Activated T-helper 9 cell treated with anti-CD3 and anti-CD28 coated beads, Interleukin-2, amount 50 U/mL, for 16 hours (primary cell): ENCODE results near the gene F5.
"Not testable (repeated sequence)": the region's sequence is repeated elsewhere in the genome, so short reads cannot be mapped to it uniquely, and the experiment has no call there.

Experiments used
- DNase-seq: peaks from one replicate; pipeline ENCODE4 v3.0.0-alpha.2; 2020; ENCODE audit warnings: low read depth

F5 gene

DNA sequence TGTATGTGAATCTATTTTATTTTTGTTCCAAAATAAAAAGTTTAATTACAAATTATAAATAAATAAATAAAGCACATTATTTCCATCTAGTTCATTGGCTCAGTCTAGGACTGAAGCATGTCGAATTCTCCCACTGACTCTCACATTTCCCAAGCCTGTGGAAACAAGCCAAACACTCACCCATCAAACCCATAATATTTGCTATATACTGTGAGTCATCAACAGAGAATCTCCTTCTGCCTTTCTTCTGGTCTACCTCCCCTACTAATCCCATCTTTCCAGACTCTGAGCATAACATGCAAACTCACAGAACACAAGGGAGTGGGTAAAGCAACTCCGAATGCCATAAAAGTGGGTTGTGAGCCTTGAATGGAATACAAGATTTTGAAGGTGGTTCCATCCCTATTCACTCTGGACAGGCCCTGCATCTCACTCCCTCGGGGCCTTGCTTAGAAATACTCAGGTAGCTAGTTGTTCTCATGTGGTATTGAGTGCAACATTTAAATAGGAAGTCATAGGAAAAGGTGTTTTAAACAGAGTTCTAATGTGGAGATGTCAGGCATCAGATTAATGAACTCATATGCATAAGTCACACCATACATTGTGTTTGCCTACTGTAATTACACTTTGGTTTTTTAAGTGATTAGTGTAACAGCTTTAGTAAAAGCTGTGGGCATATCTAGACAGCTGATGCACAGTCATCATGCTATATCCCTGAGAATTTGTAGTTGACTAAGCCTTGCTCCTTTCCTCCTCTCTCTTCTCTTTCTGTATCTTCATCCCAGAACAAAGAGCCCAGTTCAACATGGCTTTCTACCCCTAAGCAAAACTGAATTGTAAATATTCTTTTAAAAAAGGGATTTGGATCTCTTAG lies 47.0 kb downstream of the F5 start:
- no peak for DNase-seq

DNA sequence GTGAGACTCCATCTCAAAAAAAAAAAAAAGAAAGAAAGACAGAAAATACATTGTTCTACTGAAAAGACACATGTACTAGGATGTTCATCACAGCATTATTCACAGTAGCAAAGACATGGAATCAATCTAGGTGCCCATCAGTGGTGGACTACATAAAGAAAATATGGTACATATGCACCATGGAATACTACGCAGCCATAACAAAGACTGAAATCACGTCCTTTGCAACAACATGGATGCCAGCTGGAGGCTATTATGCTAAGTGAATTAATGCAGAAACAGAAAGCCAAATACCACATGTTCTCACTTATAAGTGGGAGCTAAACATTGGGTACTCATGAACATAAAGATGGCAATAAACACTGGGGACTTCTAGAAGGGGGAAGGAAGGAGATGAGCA lies 51.6 kb downstream of the F5 start:
- DNase-seq = no peak

DNA sequence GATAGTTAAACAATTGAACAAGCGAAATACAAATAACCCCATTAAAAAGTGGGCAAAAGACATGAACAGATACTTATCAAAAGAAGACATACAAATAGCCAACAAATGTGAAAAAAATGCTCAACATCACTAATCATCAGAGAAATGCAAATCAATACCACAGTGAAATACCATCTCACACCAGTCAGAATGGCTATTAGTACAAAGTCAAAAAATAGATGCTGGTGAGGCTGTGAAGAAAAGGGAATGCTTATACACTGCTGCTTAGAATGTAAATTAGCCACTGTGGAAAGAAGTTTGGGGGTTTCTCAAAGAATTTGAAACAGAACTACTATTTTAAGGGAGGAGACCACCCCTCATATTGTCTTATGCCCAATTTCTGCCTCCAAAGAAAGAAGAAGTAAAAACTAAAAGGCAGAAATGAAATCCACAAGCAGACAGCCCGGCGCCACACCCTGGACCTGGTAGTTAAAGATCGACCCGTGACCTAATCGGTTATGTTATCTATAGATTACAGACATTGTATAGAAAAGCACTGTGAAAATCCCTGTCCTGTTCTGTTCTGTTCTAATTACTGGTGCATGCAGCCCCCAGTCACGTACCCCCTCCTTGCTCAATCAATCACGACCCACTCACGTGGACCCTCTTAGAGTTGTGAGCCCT lies 52.6 kb downstream of the F5 start:
- DNase-seq = not testable (repeated sequence)

DNA sequence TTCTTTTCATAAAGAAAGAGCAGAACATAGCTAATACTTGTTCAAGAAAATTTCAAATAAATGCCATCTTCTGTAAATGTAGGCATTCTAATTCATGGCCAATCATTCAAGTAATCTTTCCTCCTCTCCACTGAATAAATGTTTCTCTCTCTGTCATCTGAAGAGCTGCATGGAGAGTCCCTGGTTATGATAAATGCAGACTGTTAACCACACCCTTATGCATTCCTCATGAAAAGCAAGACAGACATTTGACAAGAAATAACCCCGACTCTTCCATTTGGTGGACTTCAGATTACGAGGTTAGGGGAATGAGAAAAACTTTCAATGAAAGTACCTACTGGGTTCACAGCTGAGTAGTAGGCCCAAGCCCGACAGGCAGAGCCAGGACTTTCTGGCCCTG lies 55.8 kb downstream of the F5 start:
- DNase-seq = no peak

DNA sequence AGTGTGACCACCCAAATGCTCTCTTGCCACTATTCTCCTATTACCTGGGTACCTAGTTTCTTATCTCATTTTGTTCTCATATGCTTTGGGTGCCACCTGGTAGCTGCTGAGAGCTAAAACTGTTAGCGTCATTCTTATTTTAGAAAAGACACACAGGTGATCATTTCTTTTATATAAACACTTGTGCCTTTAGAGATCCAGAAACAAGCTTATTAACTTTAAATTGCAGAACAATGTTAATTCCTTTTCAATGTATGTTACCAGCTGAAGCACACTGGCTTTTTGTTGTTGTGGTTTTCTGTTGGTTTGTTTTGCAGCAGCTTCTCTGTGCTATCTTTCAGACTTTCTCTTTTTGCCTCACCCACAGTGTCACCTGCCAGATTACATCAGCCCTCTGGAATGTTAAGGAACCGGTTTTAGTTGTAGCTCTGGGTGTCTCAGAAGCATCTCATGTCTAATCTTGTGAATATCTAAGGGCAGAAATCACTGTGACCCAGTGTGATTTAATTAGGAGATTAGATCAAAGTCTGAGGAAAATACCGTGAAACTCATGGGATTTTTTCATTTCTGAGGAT lies 57.1 kb downstream of the F5 start:
- no peak for DNase-seq

DNA sequence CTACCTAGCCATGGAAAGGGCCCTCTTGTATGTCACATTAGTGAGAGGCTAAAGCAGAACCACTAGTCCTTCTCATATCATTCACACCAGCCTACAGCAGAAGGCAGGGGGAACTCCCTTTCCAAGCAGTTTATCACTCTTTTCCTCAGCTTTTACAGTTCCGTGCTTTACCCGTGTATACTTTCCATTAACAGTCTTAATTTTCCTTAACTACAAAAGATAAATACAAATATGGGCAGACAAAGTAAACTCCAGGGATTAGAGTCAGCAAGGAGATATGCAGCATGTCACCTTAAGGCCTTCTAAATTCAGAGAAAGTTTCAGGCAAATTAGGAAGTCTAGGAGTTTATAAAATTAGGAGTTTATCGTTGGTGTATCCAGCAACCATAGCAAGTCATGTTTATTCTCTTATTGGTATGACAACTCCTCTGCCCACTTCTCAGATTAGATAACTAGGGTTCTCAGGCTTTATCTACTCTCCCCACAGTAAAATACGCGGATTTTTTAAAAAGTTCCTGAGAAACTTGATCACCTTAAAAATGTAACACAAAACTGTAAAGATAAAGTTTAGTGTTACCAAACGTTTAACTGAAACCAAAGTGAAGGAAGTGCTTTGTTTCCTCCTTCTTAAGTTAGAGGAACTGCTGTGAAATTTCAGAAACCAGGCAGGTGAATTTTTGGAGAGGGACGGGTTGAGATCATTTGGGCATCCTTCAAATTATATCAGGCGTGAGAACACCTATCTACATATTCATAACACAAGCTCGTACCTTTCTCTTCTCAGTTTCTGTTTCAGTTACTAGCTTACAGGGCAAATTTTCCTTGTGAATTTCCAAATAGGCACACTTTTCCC lies 57.8 kb downstream of the F5 start:
- DNase-seq = no peak

DNA sequence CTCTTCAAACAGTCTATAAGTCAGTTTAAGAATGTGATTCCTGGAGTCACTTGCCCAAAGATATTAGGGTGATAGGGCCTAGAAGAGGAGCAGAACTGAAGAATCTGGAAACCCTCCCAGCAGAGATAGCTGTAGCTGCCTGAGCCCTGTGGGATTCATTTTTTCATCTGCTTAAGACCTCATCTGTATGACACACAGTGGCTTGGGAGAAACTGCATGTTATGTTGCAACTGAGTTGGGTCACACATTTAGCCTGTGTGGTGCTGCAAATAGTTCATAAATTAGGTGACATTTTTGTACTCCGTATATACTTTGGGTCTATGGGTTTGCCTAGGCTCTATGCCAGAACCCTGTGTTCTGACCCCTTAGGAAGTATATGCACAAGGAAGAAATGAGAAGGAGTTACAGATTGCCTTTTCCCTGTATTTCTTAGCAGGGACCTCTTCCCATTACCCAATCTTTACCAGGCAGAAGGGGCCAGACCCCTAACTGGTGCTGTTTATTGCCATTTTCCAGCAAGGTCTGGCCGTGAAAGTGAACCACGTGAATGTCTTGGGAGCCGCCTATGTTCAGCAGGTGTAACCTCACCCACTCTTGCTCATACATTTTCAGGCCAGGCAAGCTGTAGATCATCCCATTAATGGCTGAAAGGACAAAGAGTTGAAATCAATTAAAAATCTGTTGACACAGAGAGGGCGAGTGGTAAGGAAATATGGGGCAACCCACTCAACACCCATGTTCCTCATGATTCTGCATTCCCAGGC lies 58.6 kb downstream of the F5 start:
- DNase-seq = no peak

DNA sequence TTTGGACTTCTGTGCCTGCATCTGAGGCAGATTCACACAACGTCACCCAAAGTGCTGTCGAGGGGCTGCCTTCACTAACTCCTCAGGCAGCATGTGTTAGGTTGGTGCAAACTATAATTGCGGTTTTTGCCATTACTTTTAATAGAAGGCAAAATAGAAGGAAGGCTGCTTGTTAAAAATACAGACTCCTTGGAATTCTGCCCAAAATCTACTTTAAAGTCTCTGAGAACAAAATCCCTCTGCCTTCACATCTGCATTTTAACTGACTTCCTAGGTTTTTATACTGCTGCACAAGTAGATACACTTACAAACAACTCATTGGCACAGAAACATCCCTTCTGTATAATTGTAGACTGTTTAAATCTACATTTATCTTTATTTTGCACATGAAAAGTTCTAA lies 59.3 kb downstream of the F5 start:
- DNase-seq = no peak

DNA sequence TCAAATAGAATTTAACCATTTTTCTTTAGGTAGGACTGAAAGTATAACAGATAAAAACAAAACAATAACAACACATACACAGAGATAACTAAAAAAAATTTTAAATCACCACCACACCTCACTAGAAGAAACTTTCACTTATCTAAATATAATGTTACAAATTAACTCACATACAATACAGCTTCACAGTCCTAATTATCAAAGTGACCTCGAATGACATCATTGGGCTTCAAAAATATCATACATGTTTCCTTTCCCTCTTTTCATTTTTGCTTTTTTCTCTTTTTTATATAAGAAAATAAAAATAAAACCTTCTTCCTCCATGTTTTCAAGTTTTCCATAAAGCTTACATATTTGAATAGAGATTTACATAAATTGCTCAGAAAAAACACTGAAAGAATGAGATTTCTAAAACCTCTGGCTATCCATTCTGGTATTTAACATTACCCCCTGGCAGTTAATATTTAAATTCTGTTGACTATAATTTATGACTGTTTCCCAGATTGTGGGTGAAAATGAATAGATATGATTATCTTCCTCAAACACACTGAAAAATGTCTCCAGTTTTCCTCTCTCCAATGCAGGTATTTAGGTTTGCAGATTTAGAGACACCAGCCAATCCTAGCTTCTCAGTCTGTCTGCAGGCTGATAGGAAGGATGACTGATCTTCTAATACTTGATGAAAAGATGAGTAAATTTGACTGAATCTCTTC lies 60.0 kb downstream of the F5 start:
- no peak for DNase-seq

DNA sequence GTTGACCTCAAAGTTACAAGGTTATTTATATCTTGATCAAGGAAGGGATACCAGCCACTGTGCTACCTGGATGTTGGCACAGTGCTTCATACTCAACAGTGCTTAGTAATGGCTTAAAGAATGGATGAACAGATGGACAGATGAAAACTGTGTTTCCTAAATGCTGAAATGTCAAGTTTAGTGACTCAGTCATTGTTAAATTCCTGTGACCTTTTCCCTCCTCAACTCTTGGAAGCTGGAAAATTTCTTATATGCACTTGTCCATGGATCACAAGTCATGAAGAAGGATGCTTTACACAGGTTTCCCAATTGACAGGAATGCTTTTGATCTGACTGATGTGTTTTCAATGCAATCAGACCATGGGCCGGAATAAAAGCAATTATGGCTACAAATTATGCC lies 60.9 kb downstream of the F5 start:
- no peak for DNase-seq

DNA sequence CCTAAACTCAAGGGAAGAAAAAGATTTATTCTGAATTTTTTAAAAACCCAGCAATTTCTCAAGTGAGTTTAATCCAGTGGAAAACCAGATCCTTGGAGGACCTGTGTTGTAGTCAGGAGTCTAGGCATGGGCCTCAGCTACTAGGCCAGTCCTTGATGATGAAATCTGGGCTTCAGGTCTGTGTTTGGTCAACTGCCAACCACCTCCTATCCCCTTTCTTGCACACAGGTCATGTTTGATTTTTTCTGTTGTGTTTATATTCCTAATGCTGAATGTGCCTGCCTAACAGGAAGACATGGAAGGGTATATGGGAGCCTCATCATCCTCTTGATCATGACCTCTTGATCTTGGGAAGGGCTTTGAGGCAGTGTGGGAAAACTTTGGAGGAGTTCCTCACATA lies 62.4 kb downstream of the F5 start:
- no peak for DNase-seq

DNA sequence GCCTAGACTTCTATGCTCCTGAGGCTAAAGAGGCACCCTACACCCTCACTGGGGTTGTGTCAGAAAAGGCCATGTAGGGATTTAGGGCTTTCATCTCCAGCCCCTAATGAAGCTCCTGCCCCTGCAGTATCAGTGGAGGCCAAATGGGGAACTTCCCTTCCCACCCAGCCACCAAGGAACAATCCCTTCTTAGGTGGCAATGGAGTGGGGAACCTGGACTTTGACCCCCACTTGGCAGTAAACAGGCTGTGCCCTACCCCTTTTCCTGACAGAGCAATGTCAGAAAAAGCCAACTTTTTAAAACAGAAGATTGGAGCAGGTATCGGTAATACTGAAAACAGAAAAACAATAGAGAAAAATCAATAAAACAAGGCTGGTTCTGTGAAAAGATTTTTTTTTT lies 65.1 kb downstream of the F5 start:
- DNase-seq = no peak

DNA sequence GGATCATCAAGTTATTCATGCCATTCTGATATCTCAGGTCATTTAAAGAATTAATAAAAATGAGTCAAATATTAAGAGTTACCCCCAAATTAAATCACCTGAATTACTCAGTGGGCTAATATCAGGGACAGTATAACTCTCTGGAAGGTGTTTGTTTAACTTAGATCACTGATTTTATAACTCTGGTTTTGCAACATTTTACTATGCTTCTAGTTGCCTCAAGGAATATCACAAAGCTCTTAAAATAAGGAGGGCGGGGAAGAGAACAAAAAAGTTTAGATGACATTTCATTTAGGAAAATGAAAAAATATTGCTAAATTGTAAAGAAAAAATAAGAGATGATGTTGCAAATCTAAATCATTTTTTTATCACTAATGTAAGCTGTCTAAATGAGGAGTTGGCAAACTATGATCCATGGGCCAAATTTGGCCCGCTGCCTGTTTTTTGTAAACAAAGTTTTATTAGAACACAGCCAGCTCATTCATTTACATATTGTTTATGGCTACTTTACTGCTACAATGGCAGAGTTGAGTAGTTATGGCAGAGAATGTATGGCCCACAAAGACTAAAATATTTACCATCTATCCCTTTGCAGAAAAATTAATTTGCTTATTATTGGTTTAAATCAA lies 68.6 kb downstream of the F5 start:
- no peak for DNase-seq

DNA sequence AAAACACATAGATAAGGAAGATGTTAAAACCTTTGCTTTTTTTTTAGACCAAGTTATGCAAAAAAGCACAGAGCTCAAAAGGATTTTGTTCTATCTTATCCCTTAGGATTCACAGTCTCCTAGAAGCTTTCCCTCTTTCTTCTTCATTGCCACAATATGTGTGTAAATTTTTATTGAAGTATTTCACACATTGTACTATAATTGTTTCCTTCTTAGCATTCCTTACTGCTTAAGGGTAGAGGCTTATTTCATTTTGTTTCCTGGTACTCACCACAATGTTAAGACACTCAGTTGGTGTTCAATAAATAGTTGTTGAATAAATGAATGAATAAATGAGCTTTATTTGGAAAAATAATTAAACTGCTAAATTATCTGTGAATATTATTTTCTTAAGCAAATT lies 70.6 kb downstream of the F5 start:
- DNase-seq = no peak

DNA sequence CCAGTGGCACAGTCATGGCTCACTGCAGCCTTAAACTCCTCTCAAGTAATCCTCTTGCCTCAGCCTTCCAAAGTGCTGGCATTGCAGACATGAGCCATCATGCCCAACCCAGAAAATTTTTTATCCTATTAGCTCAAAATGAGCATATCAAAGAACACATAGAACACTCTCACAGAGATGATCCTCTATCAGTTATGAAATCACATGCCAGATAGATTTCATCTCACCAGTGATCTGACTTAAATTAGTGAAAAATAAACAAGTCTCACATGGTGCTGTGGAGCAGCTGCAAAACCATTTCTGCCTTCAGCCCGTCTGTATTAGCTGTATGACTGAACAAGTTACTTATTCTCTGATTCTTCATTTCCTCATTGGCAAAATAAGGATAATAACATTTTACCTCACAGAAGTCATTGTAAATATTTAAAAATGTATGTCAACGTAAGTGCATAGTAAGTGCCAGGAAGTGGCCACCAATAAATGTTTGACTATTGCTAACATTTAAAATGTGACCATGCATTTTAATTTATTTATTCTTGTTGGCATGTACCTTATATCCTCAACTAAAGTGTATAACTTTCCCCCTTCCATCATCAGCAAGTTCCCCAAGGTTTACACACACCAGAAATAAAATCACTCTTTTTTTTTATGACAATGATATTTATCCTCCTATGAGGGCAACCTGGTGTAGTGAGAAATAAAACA lies 71.6 kb downstream of the F5 start:
- no peak for DNase-seq

DNA sequence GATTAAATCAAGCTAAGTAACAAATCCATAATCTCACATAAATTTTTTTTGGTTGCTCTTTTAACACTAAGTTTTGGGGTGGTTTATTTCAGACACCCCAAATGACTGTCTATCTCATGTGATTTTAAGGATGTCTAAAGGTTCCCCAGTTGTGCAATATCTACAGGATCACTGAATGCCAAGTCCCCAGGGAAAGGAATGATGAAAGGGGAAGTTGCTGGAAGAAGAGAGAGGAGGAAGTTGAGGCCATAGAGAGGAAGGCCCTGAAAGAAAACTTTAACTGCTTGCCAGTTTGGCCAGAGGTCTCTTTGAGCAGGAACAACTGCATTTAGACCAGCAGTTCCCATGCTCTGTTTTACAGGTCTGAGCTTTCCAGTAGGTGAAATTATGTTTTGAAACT lies 73.1 kb downstream of the F5 start:
- no peak for DNase-seq

DNA sequence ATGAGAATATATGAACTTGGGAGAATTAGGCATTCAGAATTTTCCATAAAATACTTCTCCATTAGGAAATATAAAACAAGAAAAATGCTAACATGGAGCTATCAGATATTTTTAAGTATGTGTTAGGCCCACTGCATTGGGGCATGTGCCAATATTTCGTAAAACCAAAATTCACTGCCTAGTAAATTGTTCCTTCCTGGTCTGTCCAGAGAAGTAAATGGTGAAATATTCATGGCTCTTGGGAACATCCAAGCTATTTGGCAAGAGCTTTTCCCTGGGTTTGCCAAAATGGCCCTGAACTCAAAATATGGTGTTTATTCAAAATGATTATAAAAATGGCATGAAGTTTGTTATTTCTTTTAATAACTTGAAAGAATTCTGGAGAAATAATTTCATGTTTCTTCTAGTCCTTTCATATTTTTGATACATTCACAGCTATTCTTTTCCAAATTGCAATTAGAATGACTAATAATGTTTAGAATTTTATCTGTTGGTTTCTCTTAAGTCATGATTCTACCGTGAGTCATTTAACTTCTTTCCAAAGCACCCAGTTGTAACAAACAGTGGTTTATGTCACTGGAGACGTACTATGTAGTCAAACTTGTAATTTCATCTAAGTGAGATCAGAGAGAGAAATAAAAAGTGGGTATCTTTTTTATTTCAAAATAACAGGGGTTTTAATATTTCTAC lies 74.8 kb downstream of the F5 start:
- no peak for DNase-seq

DNA sequence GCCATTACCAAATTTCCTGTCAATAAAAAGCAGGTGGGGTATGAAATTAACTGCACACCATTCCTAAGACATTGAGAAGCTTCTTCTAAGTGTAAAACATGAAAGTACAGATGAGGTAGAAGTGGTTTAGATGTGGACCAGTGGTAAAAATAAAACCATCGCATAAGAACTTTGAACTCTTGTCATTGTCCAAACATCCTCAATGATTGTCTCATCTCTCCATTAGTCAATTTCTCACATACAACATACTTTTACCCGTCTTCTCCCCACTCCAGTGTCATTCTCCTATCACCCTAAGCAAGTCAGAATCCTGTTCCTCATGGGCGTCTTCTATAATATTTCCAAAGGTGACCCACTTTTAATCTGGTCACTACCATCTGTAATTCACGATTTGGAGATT lies 76.2 kb downstream of the F5 start:
- no peak for DNase-seq

DNA sequence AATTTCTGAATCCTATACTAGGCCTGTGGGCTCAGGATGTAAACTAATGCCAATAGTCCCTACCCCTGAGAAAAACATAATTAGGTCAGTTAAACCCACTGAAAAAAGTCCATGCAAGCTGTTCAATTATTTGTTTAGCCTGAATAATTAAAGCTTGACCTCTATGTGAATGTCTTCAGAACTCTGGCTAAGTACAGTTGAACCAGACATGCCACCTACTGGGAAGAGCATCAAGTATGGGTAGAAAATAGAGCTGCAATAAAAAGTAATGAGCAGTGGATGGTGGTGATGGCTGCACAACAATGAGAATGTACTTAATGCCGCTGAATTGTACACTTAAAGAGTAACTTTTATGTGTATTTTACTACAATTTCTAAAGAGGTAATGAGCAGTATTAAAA lies 76.9 kb downstream of the F5 start:
- DNase-seq = no peak
